COLO668 (cell line): Measurements from ENCODE around the gene ADCY5.
"Not testable (repeated sequence)": the region's sequence is repeated elsewhere in the genome, so short reads cannot be mapped to it uniquely, and the experiment has no call there.

Source experiments
- DNase-seq: peaks from one replicate; lab custom pipeline; 2025; ENCODE audit not compliant: unreplicated experiment; lab: John Stamatoyannopoulos, UW

ADCY5 gene

GRCh38 chr3:123277106-123277505 lies 171.8 kb downstream of the ADCY5 start:
- DNase-seq: no peak

GRCh38 chr3:123276346-123277006 lies 172.4 kb downstream of the ADCY5 start:
- DNase-seq: no peak

- no peak for DNase-seq
These were observed 173.2 kb downstream of the ADCY5 start for GRCh38 chr3:123275691-123276090.

- no peak for DNase-seq
These were observed 176.3 kb downstream of the ADCY5 start for GRCh38 chr3:123272547-123272946.

- no peak for DNase-seq
These were observed 177.3 kb downstream of the ADCY5 start for GRCh38 chr3:123271466-123272159.

GRCh38 chr3:123270818-123271217 lies 178.1 kb downstream of the ADCY5 start:
- no peak for DNase-seq

- DNase-seq: no peak
These were observed 181.1 kb downstream of the ADCY5 start for GRCh38 chr3:123267821-123268220.

GRCh38 chr3:123263941-123264340 lies 184.9 kb downstream of the ADCY5 start:
- no peak for DNase-seq

GRCh38 chr3:123262868-123263267 lies 186.0 kb downstream of the ADCY5 start:
- no peak for DNase-seq

GRCh38 chr3:123262226-123262625 lies 186.7 kb downstream of the ADCY5 start:
- no peak for DNase-seq

- no peak for DNase-seq
These were observed 187.2 kb downstream of the ADCY5 start for GRCh38 chr3:123261666-123262065.

GRCh38 chr3:123258811-123259420 lies 190.0 kb downstream of the ADCY5 start:
- no peak for DNase-seq

GRCh38 chr3:123258359-123258758 lies 190.5 kb downstream of the ADCY5 start:
- no peak for DNase-seq

GRCh38 chr3:123256256-123256655 lies 192.6 kb downstream of the ADCY5 start:
- DNase-seq: no peak

- DNase-seq: no peak
These were observed 202.0 kb downstream of the ADCY5 start for GRCh38 chr3:123246866-123247265.

GRCh38 chr3:123244128-123244527 lies 204.8 kb downstream of the ADCY5 start:
- peak; percentile 1 for DNase-seq

- no peak for DNase-seq
These were observed 209.1 kb downstream of the ADCY5 start for GRCh38 chr3:123239756-123240155.

- DNase-seq: not testable (repeated sequence)
These were observed 209.7 kb downstream of the ADCY5 start for GRCh38 chr3:123239186-123239585.

GRCh38 chr3:123236902-123237301 lies 212.0 kb downstream of the ADCY5 start:
- no peak for DNase-seq
